CD4-positive, alpha-beta T cell (primary cell): Measurements from ENCODE around the gene ABCD3. TPM values are rescaled to one million over a fixed set of nuclear protein-coding genes. Genes with fewer than 3 reads are reported as not detected.
A peak's percentile ranks its signal among the peaks of the same experiment; 100 is the strongest.

Experiments used
- ATAC-seq: fragments of 200-7000 bp; cut with Tn5 transposase; one replicate; pipeline ENCODE4 v1.10.0; 2022; ENCODE audit warnings: mild to moderate bottlenecking; ENCODE audit not compliant: poor library complexity
- CTCF ChIA-PET: fragments of 350-600 bp; sonication (Branson Sonifier 250); formaldehyde crosslinking; loops from one replicate; lab custom pipeline; 2021; ENCODE audit warnings: antibody characterized with exemption, inconsistent platforms; lab: Charles Lee
- POLR2A ChIA-PET: fragments of 350-600 bp; sonication (Branson Sonifier 250); formaldehyde crosslinking; loops from one replicate; lab custom pipeline; 2021; ENCODE audit warnings: antibody characterized with exemption, inconsistent platforms; lab: Charles Lee
- DNase-seq, 14 experiments: peaks; one replicate each; pipeline ENCODE4 v3.0.0-alpha.2; 2013 to 2020; ENCODE audit warnings: mixed read lengths in 2 of 14
- H3K27ac ChIP-seq, 2 donors: one replicate each; pipeline versions ENCODE4 v1.5.1 to v1.7.0; 2013; ENCODE audit warnings: low read length in 2 of 2, low read depth in 1 of 2, mild to moderate bottlenecking in 1 of 2
- H3K27me3 ChIP-seq, 2 experiments: 1 replicate in 1 of 2; 2 replicates in 1 of 2; pipeline versions ENCODE4 v1.6.1 to v1.7.0; 2013; ENCODE audit warnings: low read length in 2 of 2, control low read depth in 1 of 2, mild to moderate bottlenecking in 1 of 2, moderate library complexity in 1 of 2; ENCODE audit not compliant: insufficient read depth in 2 of 2, control insufficient read depth in 1 of 2
- H3K36me3 ChIP-seq: one replicate; pipeline ENCODE4 v1.6.1; 2013; ENCODE audit warnings: low read length, control low read depth; ENCODE audit not compliant: insufficient read depth
- H3K4me1 ChIP-seq: one replicate; pipeline ENCODE4 v1.6.1; 2013; ENCODE audit warnings: low read length, control low read depth; ENCODE audit not compliant: insufficient read depth
- H3K4me3 ChIP-seq: one replicate; pipeline ENCODE4 v1.5.1; 2013; ENCODE audit warnings: mild to moderate bottlenecking, low read length, moderate library complexity
- H3K9me3 ChIP-seq, 2 experiments: 1 replicate in 1 of 2; 2 replicates in 1 of 2; pipeline versions ENCODE4 v1.6.1 to v1.7.0; 2013; ENCODE audit warnings: low read length in 2 of 2, mild to moderate bottlenecking in 2 of 2, control low read depth in 1 of 2, moderate library complexity in 1 of 2; ENCODE audit not compliant: control insufficient read depth in 1 of 2, insufficient read depth in 1 of 2
- H3K27ac Mint-ChIP-seq: one replicate; pipeline ENCODE4 v1.8.0; 2020; ENCODE audit warnings: mixed read lengths
- H3K27me3 Mint-ChIP-seq: one replicate; pipeline ENCODE4 v1.8.0; 2021; ENCODE audit warnings: mixed read lengths
- H3K36me3 Mint-ChIP-seq: one replicate; pipeline ENCODE4 v1.8.0; 2021; ENCODE audit warnings: low read depth, mixed read lengths
- H3K4me1 Mint-ChIP-seq: one replicate; pipeline ENCODE4 v1.8.0; 2021; ENCODE audit warnings: low read depth, mixed read lengths
- H3K4me3 Mint-ChIP-seq: one replicate; pipeline ENCODE4 v1.8.0; 2020; ENCODE audit warnings: mild to moderate bottlenecking, mixed read lengths
- H3K9me3 Mint-ChIP-seq: one replicate; pipeline ENCODE4 v1.8.0; 2020; ENCODE audit warnings: mixed read lengths
- CTCF ChIP-seq: fragments of 200-600 bp; IDR thresholded peaks from one replicate; pipeline ENCODE4 v1.8.0; 2022; ENCODE audit warnings: antibody characterized with exemption, mild to moderate bottlenecking
- intact Hi-C, 2 experiments: fragments of 100-400 bp; cut with DNase I in 1 of 2; cut with micrococcal nuclease in 1 of 2; formaldehyde crosslinking; loops; one replicate each; pipeline versions ENCODE4 v1.15.1 to v1.9.0; 2023 to 2025; cut with DNase I, micrococcal nuclease
- total RNA-seq, 174 experiments: library from RNA in 2 of 174; stranded (reverse) in 2 of 174; gene quantifications; one replicate each; pipeline ENCODE4 v1.2.3 and lab custom pipeline; 2021 to 2026

ABCD3 gene
- total RNA-seq, 2 experiments from 2014 or later = 13.0 to 13.5 TPM

DNA sequence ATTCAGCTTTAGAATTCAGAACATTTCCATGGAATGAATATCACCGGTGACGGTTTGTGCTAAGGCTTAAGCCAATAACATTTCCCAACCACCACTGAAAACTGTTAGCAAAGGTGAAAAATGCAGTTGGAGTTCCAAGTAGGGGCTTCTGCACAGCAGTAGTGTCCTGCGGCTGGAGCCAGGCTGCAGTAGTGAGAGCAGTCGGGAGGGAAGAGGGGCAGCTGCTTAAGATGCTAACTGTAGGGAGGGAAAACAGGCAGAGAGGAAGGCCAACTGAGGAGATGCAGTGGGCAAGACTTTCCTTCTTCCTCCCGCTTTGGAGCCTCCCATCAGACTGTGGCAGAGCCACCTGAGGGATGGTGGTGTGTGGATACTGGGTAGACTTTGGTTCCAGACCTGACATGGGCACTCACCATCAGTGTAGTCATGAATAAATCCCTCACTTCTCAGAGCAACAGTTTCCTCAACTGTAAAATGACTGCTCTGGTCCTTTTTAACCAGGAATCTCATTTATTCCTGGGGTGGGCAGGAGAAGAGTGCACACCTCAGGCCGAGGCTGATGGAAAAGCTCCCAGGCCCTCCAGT lies 120.1 kb downstream of the ABCD3 start:
- no peaks in the 10 kb centered on the region for H3K36me3 Mint-ChIP-seq
- H3K4me3 ChIP-seq = no peak overlapping the region
- intact Hi-C loops = no loop called here
- H3K27me3 Mint-ChIP-seq = peaks cover 70% of the 10 kb centered on the region
- CTCF ChIA-PET = no interaction called here
- no peak for TF ChIP-seq CTCF
- H3K4me3 Mint-ChIP-seq = no peak overlapping the region
- ATAC-seq (no peak), DNase-seq (no peak)
- H3K9me3 ChIP-seq = peaks cover 0 to 6% of the 10 kb centered on the region in 2 experiments
- H3K36me3 ChIP-seq = no peaks in the 10 kb centered on the region
- POLR2A ChIA-PET = no interaction called here
- H3K27me3 ChIP-seq = peaks cover 38 to 61% of the 10 kb centered on the region in 2 experiments
- H3K4me1 Mint-ChIP-seq = peaks cover 10% of the 10 kb centered on the region
- H3K27ac Mint-ChIP-seq = no peak overlapping the region
- H3K9me3 Mint-ChIP-seq = no peaks in the 10 kb centered on the region
- H3K27ac ChIP-seq = no peak overlapping the region
- peaks cover 15% of the 10 kb centered on the region for H3K4me1 ChIP-seq

DNA sequence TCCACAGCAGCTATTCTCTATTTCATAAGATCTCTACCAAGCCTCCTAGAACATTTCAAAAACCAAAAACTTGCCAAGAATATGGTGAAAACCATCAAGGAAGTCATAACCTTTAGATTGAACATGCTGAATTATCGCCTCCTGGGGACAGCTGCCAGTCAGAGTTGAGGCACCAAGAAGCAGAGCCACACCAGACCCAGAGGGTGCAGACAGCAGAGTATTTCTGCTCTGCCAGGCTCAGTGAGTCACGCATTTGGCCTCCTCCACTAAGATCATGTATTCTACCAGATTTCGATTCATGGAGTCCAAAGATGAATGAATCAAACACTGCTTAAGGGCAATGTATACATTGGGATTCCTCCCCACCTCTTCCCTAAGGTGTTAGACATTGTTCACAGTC lies 121.3 kb downstream of the ABCD3 start:
- ChIA-PET POLR2A (no interaction called here), CTCF (no interaction called here)
- H3K36me3 Mint-ChIP-seq = no peaks in the 10 kb centered on the region
- H3K4me3 Mint-ChIP-seq = no peak overlapping the region
- ATAC-seq = no peak
- H3K27ac ChIP-seq = no peak overlapping the region
- DNase-seq = no peak
- no peaks in the 10 kb centered on the region for H3K36me3 ChIP-seq
- intact Hi-C loops = no loop called here
- H3K27me3 Mint-ChIP-seq = peaks cover 79% of the 10 kb centered on the region
- H3K4me1 Mint-ChIP-seq = peaks cover 10% of the 10 kb centered on the region
- H3K9me3 ChIP-seq = peaks cover 0 to 6% of the 10 kb centered on the region in 2 experiments
- H3K9me3 Mint-ChIP-seq = no peaks in the 10 kb centered on the region
- no peak overlapping the region for H3K4me3 ChIP-seq
- no peak overlapping the region for H3K27ac Mint-ChIP-seq
- TF ChIP-seq CTCF = no peak
- peaks cover 15% of the 10 kb centered on the region for H3K4me1 ChIP-seq
- H3K27me3 ChIP-seq = peaks cover 43 to 73% of the 10 kb centered on the region in 2 experiments

- no peaks in the 10 kb centered on the region for H3K36me3 Mint-ChIP-seq
- Histone ChIP-seq H3K9me3 (peaks cover 0 to 6% of the 10 kb centered on the region in 2 experiments), H3K27ac (no peak overlapping the region), H3K4me3 (no peak overlapping the region), H3K4me1 (peaks cover 15% of the 10 kb centered on the region), H3K36me3 (no peaks in the 10 kb centered on the region), H3K27me3 (peaks cover 39 to 76% of the 10 kb centered on the region in 2 experiments)
- DNase-seq = no peak
- no peak for ATAC-seq
- peak overlapping the region; percentile 64 for H3K4me3 Mint-ChIP-seq
- no peak overlapping the region for H3K27ac Mint-ChIP-seq
- peaks cover 10% of the 10 kb centered on the region for H3K4me1 Mint-ChIP-seq
- H3K9me3 Mint-ChIP-seq = no peaks in the 10 kb centered on the region
- intact Hi-C loops = no loop called here
- H3K27me3 Mint-ChIP-seq = peaks cover 81% of the 10 kb centered on the region
- POLR2A ChIA-PET = no interaction called here
- TF ChIP-seq CTCF = no peak
- CTCF ChIA-PET = no interaction called here
These were observed 122.5 kb downstream of the ABCD3 start for GRCh38 chr1:94540440-94541245.
